Measurements from ENCODE around the gene ANKRD55.
"Not testable (repeated sequence)": the region's sequence is repeated elsewhere in the genome, so short reads cannot be mapped to it uniquely, and the experiment has no call there.

ANKRD55 gene

GRCh38 chr5:56232538-56232937 is 592 bp downstream of the ANKRD55 start:
- no peak overlapping the region for H3K27ac ChIP-seq (ENCODE audit: low read depth, low read length)
- no peaks in the 10 kb centered on the region for H3K4me1 ChIP-seq (ENCODE audit: control insufficient read depth, insufficient read depth, low read length, unreplicated experiment)
- no peak overlapping the region for H3K4me3 ChIP-seq (ENCODE audit: low read depth, low read length)
- no peak overlapping the region for H2AFZ ChIP-seq (ENCODE audit: low read length, unreplicated experiment)
- 0 out of 2 replicates have a peak, but pooled peaks cover 7% of the 10 kb centered on the region for H3K27me3 ChIP-seq (ENCODE audit: insufficient read depth, low read length)
- no peaks in the 10 kb centered on the region for H3K79me2 ChIP-seq (ENCODE audit: control insufficient read depth, insufficient read depth, low read length, unreplicated experiment)
- H3K36me3 ChIP-seq (ENCODE audit: insufficient read depth, low read length) = no peaks in the 10 kb centered on the region

GRCh38 chr5:56230576-56230975 is 2.6 kb downstream of the ANKRD55 start:
- no peaks in the 10 kb centered on the region for H3K36me3 ChIP-seq (ENCODE audit: insufficient read depth, low read length)
- H3K27me3 ChIP-seq (ENCODE audit: insufficient read depth, low read length) = 0 out of 2 replicates have a peak, but pooled peaks cover 7% of the 10 kb centered on the region

GRCh38 chr5:56229111-56229510 is 4.0 kb downstream of the ANKRD55 start:
- Histone ChIP-seq H3K27ac (ENCODE audit: low read depth, low read length) (no peak overlapping the region), H3K79me2 (ENCODE audit: control insufficient read depth, insufficient read depth, low read length, unreplicated experiment) (no peaks in the 10 kb centered on the region)

More at GRCh38 chr5:56230576-56230975, 2.6 kb downstream of the ANKRD55 start:
- H3K4me3 ChIP-seq (ENCODE audit: low read depth, low read length) = no peak overlapping the region
- no peaks in the 10 kb centered on the region for H3K79me2 ChIP-seq (ENCODE audit: control insufficient read depth, insufficient read depth, low read length, unreplicated experiment)
- H2AFZ ChIP-seq (ENCODE audit: low read length, unreplicated experiment) = no peak overlapping the region
- H3K27ac ChIP-seq (ENCODE audit: low read depth, low read length) = no peak overlapping the region
- no peaks in the 10 kb centered on the region for H3K4me1 ChIP-seq (ENCODE audit: control insufficient read depth, insufficient read depth, low read length, unreplicated experiment)

GRCh38 chr5:56228631-56229030 is 4.5 kb downstream of the ANKRD55 start:
- Histone ChIP-seq H3K36me3 (ENCODE audit: insufficient read depth, low read length) (no peaks in the 10 kb centered on the region), H2AFZ (ENCODE audit: low read length, unreplicated experiment) (no peak overlapping the region), H3K79me2 (ENCODE audit: control insufficient read depth, insufficient read depth, low read length, unreplicated experiment) (no peaks in the 10 kb centered on the region), H3K4me3 (ENCODE audit: low read depth, low read length) (no peak overlapping the region), H3K4me1 (ENCODE audit: control insufficient read depth, insufficient read depth, low read length, unreplicated experiment) (no peaks in the 10 kb centered on the region), H3K27ac (ENCODE audit: low read depth, low read length) (no peak overlapping the region), H3K27me3 (ENCODE audit: insufficient read depth, low read length) (no peaks in the 10 kb centered on the region)

More at GRCh38 chr5:56229111-56229510, 4.0 kb downstream of the ANKRD55 start:
- no peak overlapping the region for H3K4me3 ChIP-seq (ENCODE audit: low read depth, low read length)
- no peaks in the 10 kb centered on the region for H3K4me1 ChIP-seq (ENCODE audit: control insufficient read depth, insufficient read depth, low read length, unreplicated experiment)
- no peak overlapping the region for H2AFZ ChIP-seq (ENCODE audit: low read length, unreplicated experiment)
- 0 out of 2 replicates have a peak, but pooled peaks cover 2% of the 10 kb centered on the region for H3K27me3 ChIP-seq (ENCODE audit: insufficient read depth, low read length)
- H3K36me3 ChIP-seq (ENCODE audit: insufficient read depth, low read length) = no peaks in the 10 kb centered on the region

GRCh38 chr5:56227691-56228090 is 5.4 kb downstream of the ANKRD55 start:
- no peaks in the 10 kb centered on the region for H3K4me1 ChIP-seq (ENCODE audit: control insufficient read depth, insufficient read depth, low read length, unreplicated experiment)
- no peak overlapping the region for H2AFZ ChIP-seq (ENCODE audit: low read length, unreplicated experiment)
- no peaks in the 10 kb centered on the region for H3K36me3 ChIP-seq (ENCODE audit: insufficient read depth, low read length)
- H3K4me3 ChIP-seq (ENCODE audit: low read depth, low read length) = no peak overlapping the region
- H3K27ac ChIP-seq (ENCODE audit: low read depth, low read length) = no peak overlapping the region
- H3K27me3 ChIP-seq (ENCODE audit: insufficient read depth, low read length) = no peaks in the 10 kb centered on the region
- H3K79me2 ChIP-seq (ENCODE audit: control insufficient read depth, insufficient read depth, low read length, unreplicated experiment) = no peaks in the 10 kb centered on the region

- H3K4me3 ChIP-seq (ENCODE audit: low read depth, low read length); H2AFZ ChIP-seq (ENCODE audit: low read length, unreplicated experiment); H3K79me2 ChIP-seq (ENCODE audit: control insufficient read depth, insufficient read depth, low read length, unreplicated experiment); H3K27ac ChIP-seq (ENCODE audit: low read depth, low read length); H3K4me1 ChIP-seq (ENCODE audit: control insufficient read depth, insufficient read depth, low read length, unreplicated experiment); H3K36me3 ChIP-seq (ENCODE audit: insufficient read depth, low read length); H3K27me3 ChIP-seq (ENCODE audit: insufficient read depth, low read length): not testable (repeated sequence)
Measured at GRCh38 chr5:56223298-56223697, 9.8 kb downstream of the ANKRD55 start.

- not testable (repeated sequence) for H3K4me1 ChIP-seq (ENCODE audit: control insufficient read depth, insufficient read depth, low read length, unreplicated experiment); H3K4me3 ChIP-seq (ENCODE audit: low read depth, low read length); H3K27me3 ChIP-seq (ENCODE audit: insufficient read depth, low read length); H2AFZ ChIP-seq (ENCODE audit: low read length, unreplicated experiment); H3K27ac ChIP-seq (ENCODE audit: low read depth, low read length); H3K36me3 ChIP-seq (ENCODE audit: insufficient read depth, low read length); H3K79me2 ChIP-seq (ENCODE audit: control insufficient read depth, insufficient read depth, low read length, unreplicated experiment)
Measured at GRCh38 chr5:56221601-56222000, 11.5 kb downstream of the ANKRD55 start.

- Histone ChIP-seq H2AFZ (ENCODE audit: low read length, unreplicated experiment) (no peak overlapping the region), H3K4me1 (ENCODE audit: control insufficient read depth, insufficient read depth, low read length, unreplicated experiment) (peaks cover 21% of the 10 kb centered on the region), H3K27me3 (ENCODE audit: insufficient read depth, low read length) (no peaks in the 10 kb centered on the region), H3K36me3 (ENCODE audit: insufficient read depth, low read length) (no peaks in the 10 kb centered on the region), H3K27ac (ENCODE audit: low read depth, low read length) (no peak overlapping the region), H3K79me2 (ENCODE audit: control insufficient read depth, insufficient read depth, low read length, unreplicated experiment) (no peaks in the 10 kb centered on the region), H3K4me3 (ENCODE audit: low read depth, low read length) (no peak overlapping the region)
Measured at GRCh38 chr5:56215019-56215830, 17.9 kb downstream of the ANKRD55 start.

GRCh38 chr5:56213886-56214535 is 19.1 kb downstream of the ANKRD55 start:
- H3K4me1 ChIP-seq (ENCODE audit: control insufficient read depth, insufficient read depth, low read length, unreplicated experiment) = peaks cover 21% of the 10 kb centered on the region
- not testable (repeated sequence) for H3K27me3 ChIP-seq (ENCODE audit: insufficient read depth, low read length); H3K4me3 ChIP-seq (ENCODE audit: low read depth, low read length); H3K36me3 ChIP-seq (ENCODE audit: insufficient read depth, low read length); H2AFZ ChIP-seq (ENCODE audit: low read length, unreplicated experiment); H3K27ac ChIP-seq (ENCODE audit: low read depth, low read length); H3K79me2 ChIP-seq (ENCODE audit: control insufficient read depth, insufficient read depth, low read length, unreplicated experiment)

- no peaks in the 10 kb centered on the region for H3K36me3 ChIP-seq (ENCODE audit: insufficient read depth, low read length)
- peaks cover 24% of the 10 kb centered on the region for H3K4me1 ChIP-seq (ENCODE audit: control insufficient read depth, insufficient read depth, low read length, unreplicated experiment)
- H3K27me3 ChIP-seq (ENCODE audit: insufficient read depth, low read length) = no peaks in the 10 kb centered on the region
- no peak overlapping the region for H3K4me3 ChIP-seq (ENCODE audit: low read depth, low read length)
- H2AFZ ChIP-seq (ENCODE audit: low read length, unreplicated experiment) = no peak overlapping the region
- H3K27ac ChIP-seq (ENCODE audit: low read depth, low read length) = peak overlapping the region; percentile 75
- H3K79me2 ChIP-seq (ENCODE audit: control insufficient read depth, insufficient read depth, low read length, unreplicated experiment) = no peaks in the 10 kb centered on the region
Measured at GRCh38 chr5:56212130-56212879, 20.8 kb downstream of the ANKRD55 start.

All from ACC112 (cell line).